ENCODE results near the gene LPP.

LPP gene

DNA sequence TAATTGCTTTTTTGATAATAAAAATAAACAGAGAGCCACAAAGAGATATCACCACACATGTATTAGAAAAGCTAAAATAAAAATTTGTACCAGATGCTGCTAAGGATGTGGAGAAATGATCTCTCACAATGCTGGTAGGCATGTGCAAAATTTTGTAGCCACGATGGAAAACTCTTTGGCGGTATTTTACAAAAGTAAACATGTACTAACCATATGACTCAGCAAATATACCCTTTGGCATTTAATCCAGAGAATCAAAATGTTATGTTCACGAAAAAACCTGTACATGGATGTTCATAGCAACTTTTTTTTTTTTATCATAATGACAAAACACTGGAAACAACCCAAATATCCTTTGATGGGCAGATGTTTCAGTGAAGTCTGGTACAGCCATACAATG lies 261.2 kb downstream of the LPP start:
- no peaks in the 10 kb centered on the region for H3K9me3 ChIP-seq (ENCODE audit: insufficient read depth, low read length, severe bottlenecking)
- ATAC-seq (ENCODE audit: insufficient read depth, low read depth), result no peak
- no peak for DNase-seq

DNA sequence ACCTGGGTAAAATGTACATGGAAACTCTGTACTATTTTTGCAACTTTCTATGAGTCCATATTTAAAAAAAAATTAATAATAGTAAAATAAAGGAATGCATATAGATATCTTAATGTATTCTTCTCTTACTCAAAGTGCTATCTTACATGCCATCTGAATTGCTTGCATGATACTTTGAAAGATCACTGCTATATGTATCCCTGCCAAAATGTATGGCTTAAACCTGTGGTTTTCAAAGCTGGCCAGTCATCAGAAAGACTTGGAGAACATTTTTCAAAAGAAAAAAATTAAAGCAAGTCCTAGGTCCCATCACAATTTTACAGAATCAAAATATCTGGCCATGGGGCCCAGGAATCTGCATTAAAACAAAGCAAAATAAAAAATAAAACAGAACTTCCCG lies 262.1 kb downstream of the LPP start:
- Histone ChIP-seq H3K4me1 (ENCODE audit: insufficient read depth, low read length) (no peaks in the 10 kb centered on the region), H3K27ac (ENCODE audit: low read length) (no peak overlapping the region), H3K9ac (ENCODE audit: low read depth, low read length) (no peak overlapping the region), H3K79me2 (ENCODE audit: insufficient read depth, low read length) (0 out of 2 replicates have a peak, but pooled peaks cover 4% of the 10 kb centered on the region), H3K27me3 (ENCODE audit: insufficient read depth, low read length, poor library complexity) (no peaks in the 10 kb centered on the region), H3K36me3 (ENCODE audit: insufficient read depth, low read length) (no peaks in the 10 kb centered on the region), H2AFZ (ENCODE audit: low read depth, low read length) (no peak overlapping the region), H3K9me3 (ENCODE audit: insufficient read depth, low read length, severe bottlenecking) (no peaks in the 10 kb centered on the region), H3K4me3 (ENCODE audit: low read depth in 1 of 2, low read length in 2 of 2) (no peak overlapping the region), H4K20me1 (ENCODE audit: insufficient read depth, low read length) (no peaks in the 10 kb centered on the region), H3K4me2 (ENCODE audit: insufficient read depth, low read length) (no peak overlapping the region)
- ATAC-seq (ENCODE audit: insufficient read depth, low read depth), result no peak
- TF ChIP-seq CTCF (IDR thresholded peaks at IDR 0.05; ENCODE audit: borderline replicate concordance, extremely low read depth, low read length, poor library complexity, severe bottlenecking) (no peak), EZH2 (IDR thresholded peaks at IDR 0.05; ENCODE audit: borderline replicate concordance, low read depth, low read length, severe bottlenecking) (no peak)
- DNase-seq, result no peak

More for the DNA sequence above, 261.2 kb downstream of the LPP start:
- no peaks in the 10 kb centered on the region for H3K4me1 ChIP-seq (ENCODE audit: insufficient read depth, low read length)
- no peak overlapping the region for H3K4me3 ChIP-seq (ENCODE audit: low read depth in 1 of 2, low read length in 2 of 2)
- H3K79me2 ChIP-seq (ENCODE audit: insufficient read depth, low read length), result 0 out of 2 replicates have a peak, but pooled peaks cover 4% of the 10 kb centered on the region
- no peak overlapping the region for H2AFZ ChIP-seq (ENCODE audit: low read depth, low read length)
- H3K9ac ChIP-seq (ENCODE audit: low read depth, low read length), result no peak overlapping the region
- TF ChIP-seq EZH2 (IDR thresholded peaks at IDR 0.05; ENCODE audit: borderline replicate concordance, low read depth, low read length, severe bottlenecking) (no peak), CTCF (IDR thresholded peaks at IDR 0.05; ENCODE audit: borderline replicate concordance, extremely low read depth, low read length, poor library complexity, severe bottlenecking) (no peak)
- H4K20me1 ChIP-seq (ENCODE audit: insufficient read depth, low read length), result no peaks in the 10 kb centered on the region
- no peaks in the 10 kb centered on the region for H3K27me3 ChIP-seq (ENCODE audit: insufficient read depth, low read length, poor library complexity)
- no peaks in the 10 kb centered on the region for H3K36me3 ChIP-seq (ENCODE audit: insufficient read depth, low read length)
- H3K4me2 ChIP-seq (ENCODE audit: insufficient read depth, low read length), result no peak overlapping the region
- H3K27ac ChIP-seq (ENCODE audit: low read length), result no peak overlapping the region

DNA sequence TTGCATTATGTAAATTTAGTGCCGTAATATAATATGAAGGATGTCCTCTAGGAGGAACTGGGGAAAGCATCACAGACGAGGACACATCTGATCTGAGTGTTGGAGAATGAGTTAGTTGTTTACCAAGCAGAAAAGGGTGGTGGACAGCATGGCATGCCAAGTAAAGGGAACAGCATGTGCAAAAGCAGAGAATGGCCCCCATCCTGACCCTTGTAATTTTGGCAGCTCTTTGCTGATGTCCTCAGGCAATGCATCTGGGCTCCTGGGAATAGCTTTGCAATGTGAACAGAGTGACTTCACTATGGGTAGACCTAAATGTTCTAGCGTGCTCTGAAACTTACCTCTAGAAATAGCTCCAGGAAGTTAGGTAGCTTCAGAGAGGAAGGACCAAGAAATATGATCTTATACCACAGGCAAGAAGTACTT lies 263.3 kb downstream of the LPP start:
- Histone ChIP-seq H3K27me3 (ENCODE audit: insufficient read depth, low read length, poor library complexity) (no peaks in the 10 kb centered on the region), H3K27ac (ENCODE audit: low read length) (no peak overlapping the region), H2AFZ (ENCODE audit: low read depth, low read length) (no peak overlapping the region), H3K4me2 (ENCODE audit: insufficient read depth, low read length) (no peak overlapping the region), H3K9ac (ENCODE audit: low read depth, low read length) (no peak overlapping the region), H3K4me3 (ENCODE audit: low read depth in 1 of 2, low read length in 2 of 2) (no peak overlapping the region), H3K4me1 (ENCODE audit: insufficient read depth, low read length) (no peaks in the 10 kb centered on the region), H3K9me3 (ENCODE audit: insufficient read depth, low read length, severe bottlenecking) (no peaks in the 10 kb centered on the region), H4K20me1 (ENCODE audit: insufficient read depth, low read length) (no peaks in the 10 kb centered on the region), H3K79me2 (ENCODE audit: insufficient read depth, low read length) (0 out of 2 replicates have a peak, but pooled peaks cover 4% of the 10 kb centered on the region), H3K36me3 (ENCODE audit: insufficient read depth, low read length) (no peaks in the 10 kb centered on the region)
- DNase-seq, result no peak
- no peak for ATAC-seq (ENCODE audit: insufficient read depth, low read depth)
- no peak for TF ChIP-seq CTCF (IDR thresholded peaks at IDR 0.05; ENCODE audit: borderline replicate concordance, extremely low read depth, low read length, poor library complexity, severe bottlenecking)
- TF ChIP-seq EZH2 (IDR thresholded peaks at IDR 0.05; ENCODE audit: borderline replicate concordance, low read depth, low read length, severe bottlenecking), result no peak

GRCh38 chr3:188417766-188418165 lies 263.8 kb downstream of the LPP start:
- Histone ChIP-seq H3K4me1 (ENCODE audit: insufficient read depth, low read length) (no peaks in the 10 kb centered on the region), H3K4me2 (ENCODE audit: insufficient read depth, low read length) (no peak overlapping the region), H3K9me3 (ENCODE audit: insufficient read depth, low read length, severe bottlenecking) (no peaks in the 10 kb centered on the region), H3K79me2 (ENCODE audit: insufficient read depth, low read length) (0 out of 2 replicates have a peak, but pooled peaks cover 4% of the 10 kb centered on the region), H4K20me1 (ENCODE audit: insufficient read depth, low read length) (no peaks in the 10 kb centered on the region), H3K27ac (ENCODE audit: low read length) (no peak overlapping the region), H3K27me3 (ENCODE audit: insufficient read depth, low read length, poor library complexity) (no peaks in the 10 kb centered on the region), H3K9ac (ENCODE audit: low read depth, low read length) (no peak overlapping the region), H3K4me3 (ENCODE audit: low read depth in 1 of 2, low read length in 2 of 2) (no peak overlapping the region), H2AFZ (ENCODE audit: low read depth, low read length) (no peak overlapping the region), H3K36me3 (ENCODE audit: insufficient read depth, low read length) (no peaks in the 10 kb centered on the region)
- TF ChIP-seq CTCF (IDR thresholded peaks at IDR 0.05; ENCODE audit: borderline replicate concordance, extremely low read depth, low read length, poor library complexity, severe bottlenecking) (no peak), EZH2 (IDR thresholded peaks at IDR 0.05; ENCODE audit: borderline replicate concordance, low read depth, low read length, severe bottlenecking) (no peak)
- DNase-seq (no peak), ATAC-seq (ENCODE audit: insufficient read depth, low read depth) (no peak)

Measured in DND-41 (cell line).